GM12864 (cell line): ENCODE measurements around the gene PCA3.

Source experiments
- DNase-seq: peaks from one replicate; pipeline ENCODE4 v3.0.0-alpha.2; 2011; ENCODE audit warnings: low read depth
- H3K4me3 ChIP-seq: 2 replicates; pipeline ENCODE4 v1.5.1; 2011; ENCODE audit warnings: mild to moderate bottlenecking, low read depth, low read length, control low read depth
- TF ChIP-seq, protein P1 (sequence below): IDR thresholded peaks from 2 replicates; pipeline ENCODE4 v1.5.1; 2011; ENCODE audit warnings: low read depth, mild to moderate bottlenecking, moderate library complexity, low read length, control low read depth, inconsistent platforms; ENCODE audit errors: missing control alignments

PCA3 gene

DNA sequence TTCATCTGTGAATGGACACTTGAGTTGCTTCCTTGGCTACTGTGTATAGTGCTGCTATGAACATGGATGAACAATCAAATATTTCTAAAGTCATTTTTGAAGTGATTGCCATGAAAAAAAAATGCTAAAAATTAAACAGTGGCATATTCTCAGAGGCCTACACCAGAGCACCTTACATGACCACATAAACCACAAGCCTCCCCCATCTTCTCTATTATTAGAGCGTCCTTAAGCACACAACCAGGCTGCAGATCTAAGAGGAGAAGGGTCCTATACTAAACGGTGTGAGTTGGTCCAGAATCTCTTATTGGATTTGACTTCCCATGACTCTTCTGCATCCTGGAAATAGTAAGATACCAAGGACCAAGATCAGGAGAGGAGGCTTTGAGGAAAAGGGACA is 34.3 kb downstream of the PCA3 start:
- TF ChIP-seq, protein P1, sequence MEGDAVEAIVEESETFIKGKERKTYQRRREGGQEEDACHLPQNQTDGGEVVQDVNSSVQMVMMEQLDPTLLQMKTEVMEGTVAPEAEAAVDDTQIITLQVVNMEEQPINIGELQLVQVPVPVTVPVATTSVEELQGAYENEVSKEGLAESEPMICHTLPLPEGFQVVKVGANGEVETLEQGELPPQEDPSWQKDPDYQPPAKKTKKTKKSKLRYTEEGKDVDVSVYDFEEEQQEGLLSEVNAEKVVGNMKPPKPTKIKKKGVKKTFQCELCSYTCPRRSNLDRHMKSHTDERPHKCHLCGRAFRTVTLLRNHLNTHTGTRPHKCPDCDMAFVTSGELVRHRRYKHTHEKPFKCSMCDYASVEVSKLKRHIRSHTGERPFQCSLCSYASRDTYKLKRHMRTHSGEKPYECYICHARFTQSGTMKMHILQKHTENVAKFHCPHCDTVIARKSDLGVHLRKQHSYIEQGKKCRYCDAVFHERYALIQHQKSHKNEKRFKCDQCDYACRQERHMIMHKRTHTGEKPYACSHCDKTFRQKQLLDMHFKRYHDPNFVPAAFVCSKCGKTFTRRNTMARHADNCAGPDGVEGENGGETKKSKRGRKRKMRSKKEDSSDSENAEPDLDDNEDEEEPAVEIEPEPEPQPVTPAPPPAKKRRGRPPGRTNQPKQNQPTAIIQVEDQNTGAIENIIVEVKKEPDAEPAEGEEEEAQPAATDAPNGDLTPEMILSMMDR: no peak
- H3K4me3 ChIP-seq: no peak overlapping the region
- DNase-seq: no peak

DNA sequence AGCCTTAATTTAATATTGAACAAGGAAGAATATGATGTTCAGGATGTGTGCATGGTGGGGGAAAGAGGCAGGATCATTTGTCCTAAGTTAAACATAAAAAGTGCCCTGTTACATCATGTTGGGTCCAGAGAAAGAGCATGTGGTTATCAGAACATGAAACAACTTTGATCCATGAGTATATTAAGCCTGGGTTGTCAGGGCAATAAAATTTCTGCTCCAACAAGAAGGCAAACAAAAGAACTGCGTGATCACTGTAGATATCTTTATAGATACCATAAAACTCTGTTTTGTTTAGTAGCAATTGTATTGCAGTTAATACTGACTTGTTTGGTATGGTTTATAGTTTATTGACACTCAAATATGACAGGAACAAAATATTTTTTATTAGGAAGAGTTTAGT is 35.2 kb downstream of the PCA3 start:
- TF ChIP-seq, protein P1: no peak
- no peak for DNase-seq
- H3K4me3 ChIP-seq: no peak overlapping the region

DNA sequence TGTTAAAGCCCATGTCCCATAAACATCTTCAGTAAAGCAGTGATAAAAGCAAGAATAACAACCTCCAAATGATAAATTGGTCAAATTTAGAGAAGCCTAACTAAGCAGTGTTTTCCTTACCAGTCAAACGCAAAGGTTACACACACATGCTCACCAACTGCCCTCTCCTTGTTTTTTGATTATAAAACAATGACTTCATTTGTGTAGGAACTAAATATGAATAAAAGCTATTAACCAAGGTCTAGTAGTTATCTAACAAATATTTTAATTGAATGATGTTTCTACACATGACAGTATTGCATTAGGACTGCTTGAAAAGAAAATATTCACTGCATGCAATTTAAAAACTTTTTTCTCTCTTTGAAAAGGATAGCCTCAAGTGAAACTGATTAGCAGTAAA is 36.7 kb downstream of the PCA3 start:
- TF ChIP-seq, protein P1: no peak
- no peak for DNase-seq
- no peak overlapping the region for H3K4me3 ChIP-seq

DNA sequence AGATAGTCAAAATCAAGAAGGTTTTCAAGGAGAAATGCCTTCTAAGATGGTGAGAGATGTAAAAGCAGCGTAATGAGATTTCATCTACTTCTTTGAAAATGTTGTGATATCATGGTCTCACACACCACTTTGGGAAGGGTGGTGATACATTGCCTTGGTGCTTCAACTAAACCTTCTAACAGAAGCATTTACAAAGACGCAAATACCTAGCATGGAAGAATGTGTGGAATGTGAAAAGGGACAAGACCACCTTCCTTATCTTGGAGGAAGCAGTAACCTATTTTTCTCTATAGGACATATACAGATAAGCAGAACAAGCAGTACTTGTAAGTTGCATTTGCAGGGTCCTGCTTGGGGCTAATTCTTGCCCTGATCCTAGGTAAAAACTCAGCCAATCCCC is 38.8 kb downstream of the PCA3 start:
- no peak for DNase-seq
- TF ChIP-seq, protein P1: no peak
- no peak overlapping the region for H3K4me3 ChIP-seq

DNA sequence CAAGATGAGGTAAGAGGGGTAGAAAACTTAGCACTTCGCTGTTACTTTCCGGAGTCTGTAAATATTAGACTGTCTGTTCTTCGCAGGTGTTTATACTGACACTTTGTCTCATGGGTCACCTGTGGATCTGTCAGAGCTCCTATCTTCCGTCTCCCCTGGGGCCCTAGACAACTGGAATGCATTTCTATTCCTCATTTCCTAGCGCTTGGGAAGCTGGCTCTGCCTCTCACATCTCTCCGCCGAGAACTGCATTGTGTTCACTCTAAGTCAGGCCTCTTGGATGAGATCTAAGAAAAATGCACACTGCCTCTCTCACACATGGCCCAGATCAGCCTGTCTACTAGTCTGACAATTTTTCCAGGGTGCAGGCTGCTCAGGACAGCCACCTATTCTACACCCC is 39.5 kb downstream of the PCA3 start:
- DNase-seq: no peak
- TF ChIP-seq, protein P1: no peak
- no peak overlapping the region for H3K4me3 ChIP-seq

DNA sequence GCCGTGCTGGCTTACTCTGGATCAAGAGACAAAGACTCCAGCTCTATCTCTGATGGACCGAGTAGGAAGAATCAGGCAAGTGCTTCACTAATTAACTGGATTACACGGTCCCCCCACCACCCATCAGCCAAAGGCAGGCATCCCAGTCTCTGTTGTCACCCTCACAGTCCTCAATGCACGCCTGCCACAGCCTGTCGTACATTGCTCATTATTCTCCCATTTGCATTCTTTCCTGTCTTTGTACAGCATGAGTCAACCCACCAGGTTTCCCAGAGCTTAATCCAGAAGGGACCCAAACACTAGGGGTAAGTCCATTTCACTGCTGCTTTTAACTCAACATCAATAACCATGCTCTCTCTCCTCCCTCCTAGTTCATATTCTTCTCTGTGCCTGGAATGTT is 44.4 kb downstream of the PCA3 start:
- no peak overlapping the region for H3K4me3 ChIP-seq
- TF ChIP-seq, protein P1: no peak
- DNase-seq: no peak

DNA sequence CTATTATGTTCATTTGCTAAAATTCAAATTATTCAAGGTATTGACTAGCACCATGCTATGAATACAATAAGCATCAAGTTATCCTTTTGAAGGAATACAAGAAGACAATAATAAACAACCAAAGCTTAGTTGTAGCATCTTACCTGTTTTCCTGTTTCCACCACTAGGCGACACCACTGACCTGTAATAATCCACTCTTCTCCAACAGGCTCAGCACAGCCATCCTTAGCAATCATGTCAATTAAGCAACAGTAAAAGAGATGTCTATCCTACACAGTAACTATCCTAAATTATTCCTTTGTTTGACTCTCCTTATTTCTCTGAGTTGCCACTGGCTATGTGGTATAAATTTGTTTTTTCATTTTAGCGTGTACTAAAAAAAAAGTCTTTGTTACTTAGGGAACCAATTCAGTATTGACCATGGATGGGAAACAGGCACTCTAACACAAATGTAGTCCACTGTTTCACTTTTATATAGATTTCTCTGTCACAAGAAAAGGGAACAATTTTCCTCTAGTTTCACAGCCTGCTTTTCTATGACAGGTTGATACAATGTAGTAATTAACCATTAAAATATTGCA is 46.2 kb downstream of the PCA3 start:
- TF ChIP-seq, protein P1: peak; percentile 87
- peak; percentile 22 for DNase-seq
- H3K4me3 ChIP-seq: no peak overlapping the region
